GM12878 (cell line): Measurements from ENCODE around the gene CABLES1. TPM values are rescaled to one million over a fixed set of nuclear protein-coding genes. Genes with fewer than 3 reads are reported as not detected.

Source experiments
- ATAC-seq: fragments of 200-7000 bp; cut with Tn5 transposase; 3 replicates; pipeline ENCODE4 v1.9.1; 2020; ENCODE audit warnings: mild to moderate bottlenecking, moderate library complexity
- BruUV-seq: library from RNA; stranded (reverse); fragments of 400-500 nt; replicated peaks from 2 replicates; lab custom pipeline; 2021; lab: Mats Ljungman, UMichigan
- CTCF ChIA-PET: fragments of 300-600 bp; sonication (Branson Sonifier 250); formaldehyde crosslinking; extraction: SDS; loops from one replicate; lab custom pipeline; 2021; ENCODE audit warnings: inconsistent platforms; lab: Yijun Ruan, JAX
- POLR2A ChIA-PET: fragments of 350-600 bp; formaldehyde crosslinking; extraction: SDS; loops from one replicate; lab custom pipeline; 2021; ENCODE audit warnings: inconsistent platforms; lab: Charles Lee
- RAD21 ChIA-PET: fragments of 300-600 bp; sonication (Branson Sonifier 250); formaldehyde crosslinking; loops from one replicate; lab custom pipeline; 2023; ENCODE audit warnings: antibody characterized with exemption; ENCODE audit not compliant: unreplicated experiment; lab: Charles Lee
- SMC1A ChIA-PET: fragments of 300-600 bp; sonication (Branson Sonifier 250); formaldehyde crosslinking; loops from one replicate; lab custom pipeline; 2023; ENCODE audit not compliant: unreplicated experiment, uncharacterized antibody; lab: Charles Lee
- DNase-seq: peaks from one replicate; pipeline ENCODE4 v3.0.0-alpha.2; 2011; ENCODE audit warnings: low read depth, low spot score
- FAIRE-seq: peaks from 3 replicates; lab custom pipeline; 2011; peaks lifted over from hg19 to GRCh38; lab: Jason Lieb, UNC
- H2AFZ ChIP-seq: 2 replicates; pipeline ENCODE4 v1.6.0; 2011; ENCODE audit warnings: low read depth, low read length, control low read depth; ENCODE audit not compliant: control insufficient read depth
- H3K27ac ChIP-seq: 2 replicates; pipeline ENCODE4 v1.5.1; 2011; ENCODE audit warnings: control low read depth; ENCODE audit not compliant: control insufficient read depth, insufficient read depth
- H3K27me3 ChIP-seq, 2 experiments: replicated peaks in 1 of 2; 2 replicates each; pipeline versions ENCODE4 v1.6.0 to v1.6.1; 2011; ENCODE audit warnings: low read length in 1 of 2; ENCODE audit not compliant: control insufficient read depth in 2 of 2, insufficient read depth in 2 of 2
- H3K36me3 ChIP-seq, 2 experiments: 2 replicates each; pipeline ENCODE4 v1.5.1; 2011; ENCODE audit warnings: low read length in 1 of 2; ENCODE audit not compliant: control insufficient read depth in 2 of 2, insufficient read depth in 2 of 2
- H3K4me1 ChIP-seq: 2 replicates; pipeline ENCODE4 v1.6.1; 2011; ENCODE audit warnings: mild to moderate bottlenecking, low read length, moderate library complexity, mixed read lengths; ENCODE audit not compliant: control insufficient read depth, insufficient read depth
- H3K4me2 ChIP-seq: 2 replicates; pipeline ENCODE4 v1.6.0; 2011; ENCODE audit warnings: control low read depth; ENCODE audit not compliant: control insufficient read depth, insufficient read depth
- H3K4me3 ChIP-seq: fragments of 200-600 bp; sonication (generic); 2 replicates; pipeline ENCODE4 v1.5.1; 2016
- H3K79me2 ChIP-seq: 2 replicates; pipeline ENCODE4 v1.6.0; 2011; ENCODE audit warnings: low read length; ENCODE audit not compliant: control insufficient read depth, insufficient read depth
- H3K9ac ChIP-seq: 2 replicates; pipeline ENCODE4 v1.8.0; 2011; ENCODE audit warnings: low read length, control low read depth, mixed read lengths; ENCODE audit not compliant: control insufficient read depth, insufficient read depth
- H3K9me3 ChIP-seq: replicated peaks from 3 replicates; pipeline ENCODE4 v1.5.1; 2011; ENCODE audit warnings: mild to moderate bottlenecking, low read length; ENCODE audit not compliant: control insufficient read depth, insufficient read depth
- H4K20me1 ChIP-seq: 2 replicates; pipeline ENCODE4 v1.6.0; 2011; ENCODE audit not compliant: control insufficient read depth, insufficient read depth
- ATF3 ChIP-seq: IDR thresholded peaks from 2 replicates; pipeline ENCODE4 v1.6.1; 2011; ENCODE audit warnings: low read depth, mild to moderate bottlenecking, low read length, moderate library complexity, borderline replicate concordance; ENCODE audit errors: extremely low read depth
- BACH1 ChIP-seq: fragments of 450-650 bp; IDR thresholded peaks from 2 replicates; pipeline ENCODE4 v1.6.1; 2017; ENCODE audit warnings: mild to moderate bottlenecking, borderline replicate concordance
- CHD4 ChIP-seq: fragments of 200-600 bp; sonication (generic); IDR thresholded peaks from 2 replicates; pipeline ENCODE4 v1.6.1; 2016; ENCODE audit warnings: mild to moderate bottlenecking
- CUX1 ChIP-seq: IDR thresholded peaks from 2 replicates; pipeline ENCODE4 v1.6.1; 2012; ENCODE audit warnings: improper control_type of control experiment, low read depth, low read length; ENCODE audit not compliant: insufficient replicate concordance
- KAT2A ChIP-seq: conservative IDR thresholded peaks from 2 replicates; pipeline ENCODE4 v1.6.1; 2011; ENCODE audit warnings: low read depth, low read length; ENCODE audit not compliant: control insufficient read depth
- LARP7 ChIP-seq: fragments of 450-650 bp; IDR thresholded peaks from 2 replicates; pipeline ENCODE4 v1.6.1; 2017; ENCODE audit warnings: mild to moderate bottlenecking
- MTA2 ChIP-seq: fragments of 450-650 bp; IDR thresholded peaks from 2 replicates; pipeline ENCODE4 v1.6.1; 2016; ENCODE audit warnings: low read depth, mild to moderate bottlenecking, moderate library complexity
- RUNX3 ChIP-seq: IDR thresholded peaks from 2 replicates; pipeline ENCODE4 v1.6.1; 2012; ENCODE audit warnings: low read length, inconsistent platforms
- SMAD1 ChIP-seq: fragments of 450-650 bp; IDR thresholded peaks from 2 replicates; pipeline ENCODE4 v1.6.1; 2018; ENCODE audit warnings: mild to moderate bottlenecking, low read depth; ENCODE audit not compliant: partially characterized antibody
- SUZ12 ChIP-seq: fragments of 200-600 bp; sonication (generic); IDR thresholded peaks from one replicate; pipeline ENCODE4 v1.6.1; 2018; ENCODE audit warnings: antibody characterized with exemption, mild to moderate bottlenecking; ENCODE audit not compliant: unreplicated experiment
- TCF3 ChIP-seq: IDR thresholded peaks from 2 replicates; pipeline ENCODE4 v1.6.1; 2012; ENCODE audit warnings: low read depth, mild to moderate bottlenecking, low read length, borderline replicate concordance; ENCODE audit not compliant: insufficient read depth
- USF1 ChIP-seq: IDR thresholded peaks from 2 replicates; pipeline ENCODE4 v1.6.1; 2011; ENCODE audit warnings: borderline replicate concordance, low read depth, mild to moderate bottlenecking, moderate library complexity, mixed read lengths, low read length; ENCODE audit not compliant: insufficient read depth; ENCODE audit errors: extremely low read length
- ZZZ3 ChIP-seq: IDR thresholded peaks from 2 replicates; pipeline ENCODE4 v1.6.1; 2011; ENCODE audit warnings: low read depth; ENCODE audit not compliant: control insufficient read depth, insufficient read length
- WGBS: methylation state at CpG from one replicate; pipeline ENCODE4 v1.1.6; 2016; ENCODE audit warnings: low lambda C conversion rate; ENCODE audit not compliant: insufficient replicate concordance, insufficient coverage; ENCODE audit errors: missing lambda C conversion rate; 5-methylcytosine and 5-hydroxymethylcytosine counted together
- in situ Hi-C: fragments of 300-500 bp; cut with MboI; formaldehyde crosslinking; loops from 9 replicates; pipeline ENCODE4 v1.14.3; 2018; ENCODE audit warnings: mixed read lengths
- intact Hi-C: fragments of 100-400 bp; cut with micrococcal nuclease; formaldehyde crosslinking; loops from one replicate; pipeline ENCODE4 v1.14.2; 2022; ENCODE audit not compliant: unreplicated experiment
- polyA plus RNA-seq, 11 experiments: library from polyadenylated mRNA; depleted of rRNA in 4 of 11; unstranded in 6 of 11; stranded (reverse) in 5 of 11; fragments of >200 nt; fragmentation: Nextera tagmentation in 4 of 11; fragmentation: Illumina TruSeq in 1 of 11; extraction: Ambion mirVana in 4 of 11; extraction: Trizol in 1 of 11; gene quantifications; 1 replicate in 1 of 11; 2 replicates in 10 of 11; pipeline versions ENCODE4 v1.2.1 to v1.2.3, GENCODE V29; 2011 to 2016; ENCODE audit warnings: inconsistent platforms in 2 of 11, missing spikeins in 2 of 11, low read depth in 1 of 11
- total RNA-seq, 4 experiments: library from RNA; depleted of rRNA in 3 of 4; stranded (reverse); fragments of >200 nt in 3 of 4; fragmentation: Illumina TruSeq in 1 of 4; extraction: Trizol in 1 of 4; gene quantifications; 2 replicates each; pipeline versions ENCODE4 v1.2.1 to v1.2.3, GENCODE V29; 2013 to 2021
- TF ChIP-seq, protein P1 (sequence below): IDR thresholded peaks from 2 replicates; pipeline ENCODE4 v1.6.1; 2012; ENCODE audit warnings: low read length, inconsistent platforms

The CABLES1 gene
- total and polyA plus RNA-seq, 10 of the 15 experiments (the other 5 are each of a cell fraction or from before 2014, with no cell fraction given) = 2.9 to 27.2 (median 8.2) TPM

DNA sequence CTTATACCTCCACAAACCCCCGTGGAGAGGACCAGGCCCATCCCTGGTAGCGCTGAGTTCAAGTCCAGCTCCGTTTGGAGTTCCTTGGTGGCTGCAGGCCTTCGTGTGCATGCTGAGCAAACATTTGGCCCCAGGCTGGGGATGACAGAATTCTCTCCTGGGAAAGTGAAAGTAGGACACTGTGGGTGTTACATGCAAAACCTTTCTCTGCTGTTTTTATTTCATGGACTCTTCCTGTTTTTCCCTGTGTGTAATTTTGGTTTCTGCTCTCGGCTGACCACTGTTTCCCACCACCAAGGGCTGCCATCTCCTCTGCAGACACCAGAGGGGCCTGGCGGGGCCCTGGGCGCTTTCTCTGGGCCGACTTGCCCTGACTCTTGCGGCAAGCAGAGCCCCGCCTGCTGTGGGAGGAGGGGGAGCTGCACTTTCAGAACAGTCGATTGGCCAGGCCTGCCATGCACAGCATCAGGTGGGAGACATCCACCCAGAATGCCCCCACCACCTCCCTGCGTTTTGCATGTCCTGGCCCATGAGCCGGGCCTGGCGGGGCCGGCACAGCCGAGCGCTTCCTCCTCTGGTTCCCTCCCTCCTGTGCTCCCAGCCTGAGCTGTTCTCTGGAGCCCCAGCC is 102.4 kb downstream of the CABLES1 start:
- BruUV-seq = no TSS peak
- H3K4me1 ChIP-seq = peaks cover 50% of the 10 kb centered on the region
- no peaks in the 10 kb centered on the region for H3K9me3 ChIP-seq
- peak; percentile 86 for ATAC-seq
- H3K36me3 ChIP-seq = peaks cover 4 to 6% of the 10 kb centered on the region in 2 experiments; a peak in 2 of 4 replicates
- H3K27me3 ChIP-seq = no peaks in the 10 kb centered on the region
- in situ Hi-C loops = loop anchor here (5.0 kb wide), 1 partner anchor 120 kb away; no protein-coding TSS in a partner anchor
- H2AFZ ChIP-seq = peak overlapping the region; percentile 35; the same call in 1 of the 2 replicates
- RAD21 ChIA-PET = interaction anchor here (0.7 to 4.7 kb wide), 6 partner anchors 9 to 268 kb away, joined by 3 to 29 read pairs (median 7); no protein-coding TSS in a partner anchor
- H3K79me2 ChIP-seq = no peaks in the 10 kb centered on the region
- POLR2A ChIA-PET = interaction anchor here (0.6 to 2.9 kb wide), 5 partner anchors 9 to 265 kb away, joined by 3 to 17 read pairs (median 4); partner anchors contain the start of gene RMC1
- peak overlapping the region; percentile 72 for H3K4me2 ChIP-seq
- FAIRE-seq = no peak
- H3K9ac ChIP-seq = peak overlapping the region; percentile 55
- intact Hi-C loops = loop anchor here (2.0 to 10.0 kb wide), 5 partner anchors 47 to 777 kb away; partner anchors contain the start of genes RMC1 and TTC39C
- peak; percentile 81 for DNase-seq
- SMC1A ChIA-PET = interaction anchor here (0.9 to 4.5 kb wide), 15 partner anchors 12 to 185 kb away, joined by 3 to 52 read pairs (median 4); no protein-coding TSS in a partner anchor
- 11% methylated on average over 17 of the region's 17 CpGs for WGBS
- CTCF ChIA-PET = interaction anchor here (0.6 to 6.9 kb wide), 11 partner anchors 10 to 175 kb away, joined by 3 to 51 read pairs (median 4); no protein-coding TSS in a partner anchor
- peak overlapping the region; percentile 76 for H3K27ac ChIP-seq
- no peak overlapping the region for H3K4me3 ChIP-seq
- H4K20me1 ChIP-seq = no peaks in the 10 kb centered on the region
- TF ChIP-seq ZZZ3 = no peak
- no peak for TF ChIP-seq ATF3
- no peak for TF ChIP-seq KAT2A
- TF ChIP-seq RUNX3 = peak; percentile 74; the same call in 1 of the 2 replicates
- TF ChIP-seq USF1 = no peak
- peak; percentile 23; the same call in 1 of the 2 replicates for TF ChIP-seq BACH1
- peak; percentile 70; the same call in 1 of the 2 replicates for TF ChIP-seq MTA2
- peak; percentile 88 for TF ChIP-seq CUX1
- peak; percentile 51 for TF ChIP-seq LARP7
- no peak for TF ChIP-seq TCF3
- no peak for TF ChIP-seq SMAD1
- TF ChIP-seq, protein P1, sequence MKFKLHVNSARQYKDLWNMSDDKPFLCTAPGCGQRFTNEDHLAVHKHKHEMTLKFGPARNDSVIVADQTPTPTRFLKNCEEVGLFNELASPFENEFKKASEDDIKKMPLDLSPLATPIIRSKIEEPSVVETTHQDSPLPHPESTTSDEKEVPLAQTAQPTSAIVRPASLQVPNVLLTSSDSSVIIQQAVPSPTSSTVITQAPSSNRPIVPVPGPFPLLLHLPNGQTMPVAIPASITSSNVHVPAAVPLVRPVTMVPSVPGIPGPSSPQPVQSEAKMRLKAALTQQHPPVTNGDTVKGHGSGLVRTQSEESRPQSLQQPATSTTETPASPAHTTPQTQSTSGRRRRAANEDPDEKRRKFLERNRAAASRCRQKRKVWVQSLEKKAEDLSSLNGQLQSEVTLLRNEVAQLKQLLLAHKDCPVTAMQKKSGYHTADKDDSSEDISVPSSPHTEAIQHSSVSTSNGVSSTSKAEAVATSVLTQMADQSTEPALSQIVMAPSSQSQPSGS = peak; percentile 80
- TF ChIP-seq SUZ12 = no peak
- no peak for TF ChIP-seq CHD4
